ENCODE measurements around the gene CBLIF.

DNA sequence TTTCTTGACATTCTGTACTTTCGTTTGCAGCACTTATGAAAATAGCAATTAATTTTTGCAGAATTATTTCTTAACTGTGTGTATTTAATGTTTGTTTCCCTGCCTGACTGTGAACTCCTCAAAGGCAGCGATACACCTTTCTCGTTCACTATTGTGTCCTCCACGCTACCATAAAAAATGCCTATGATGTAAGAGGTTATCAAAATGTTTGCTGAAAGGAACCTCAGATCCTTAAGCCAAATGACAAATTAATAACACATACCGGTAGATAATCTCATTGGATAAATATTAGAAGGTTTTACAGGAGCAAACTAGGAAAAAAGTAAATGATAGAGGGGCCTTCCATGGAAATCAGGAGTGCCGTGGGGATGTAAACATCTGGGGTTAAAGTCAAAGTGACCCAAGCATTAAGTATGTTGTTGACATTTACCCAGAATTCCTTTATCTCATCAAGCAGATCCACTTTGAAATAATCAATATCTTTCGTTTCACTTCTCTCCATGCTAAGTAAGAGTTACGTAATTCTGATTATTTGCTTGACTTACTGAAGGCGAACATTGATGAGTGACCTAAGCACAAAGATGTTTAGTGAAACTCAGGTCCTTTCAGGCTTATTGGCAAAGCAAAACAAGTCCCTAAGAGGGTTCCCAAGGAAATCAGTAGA, 30.7 kb upstream of the CBLIF start:
- no peak for TF ChIP-seq CTCF (IDR thresholded peaks at IDR 0.05; ENCODE audit: low read depth, low read length)
- TF ChIP-seq MYC (IDR thresholded peaks at IDR 0.05; ENCODE audit: low read depth, low read length) = no peak
